ENCODE data around the gene JPT2. TPM values are rescaled to one million over a fixed set of nuclear protein-coding genes. Genes with fewer than 3 reads are reported as not detected.

JPT2 gene
- total and polyA plus RNA-seq, 11 donors = 11.0 to 76.1 (median 34.1) TPM

DNA sequence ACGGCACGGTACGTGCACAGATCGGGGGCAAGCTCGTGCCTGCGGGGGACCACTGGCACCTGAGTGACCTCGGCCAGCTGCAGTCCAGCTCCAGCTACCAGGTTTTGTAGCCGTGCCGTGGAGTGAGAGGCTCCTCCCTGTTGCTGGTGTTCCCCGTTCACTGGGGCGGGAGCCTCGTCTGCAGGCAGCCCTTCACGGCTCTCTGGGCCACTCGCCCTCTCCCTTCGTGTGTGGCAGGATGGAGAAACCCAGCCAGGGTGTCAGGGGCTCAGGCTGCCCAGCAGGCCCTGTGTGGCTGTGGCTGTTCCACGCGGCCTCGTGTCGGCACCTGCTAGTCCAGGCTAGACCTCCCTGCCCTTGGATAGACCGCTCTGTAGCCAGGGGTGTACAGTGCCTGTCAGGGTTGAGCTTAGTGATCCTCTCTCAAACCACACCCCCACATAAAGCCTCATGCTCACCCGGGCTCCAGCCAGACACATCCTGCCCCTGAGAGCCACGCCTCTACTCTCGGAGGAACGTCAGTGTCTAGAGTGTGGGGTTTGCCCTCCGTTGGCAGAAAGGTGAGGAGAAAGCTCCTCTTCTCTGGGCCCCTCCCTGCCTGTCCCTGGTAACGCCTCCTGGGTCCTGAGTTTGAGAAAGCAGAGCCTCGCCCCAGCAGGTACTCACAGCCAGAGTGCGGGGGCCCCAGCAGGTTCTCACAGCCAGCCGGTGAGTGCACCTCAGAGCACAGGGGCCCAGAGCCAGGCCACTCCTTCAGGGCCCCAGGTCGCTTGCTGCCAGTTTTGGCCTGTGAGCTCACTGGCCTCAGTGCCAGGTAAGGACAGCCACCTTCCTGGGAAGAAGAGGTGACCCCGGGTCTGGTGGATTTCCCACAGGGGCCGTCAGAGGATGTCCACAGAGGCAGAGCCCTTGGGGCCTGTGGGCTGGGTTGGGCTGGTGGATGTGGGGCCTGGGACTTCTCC lies 65.6 kb downstream of the JPT2 start:
- DNase-seq (no peak), ATAC-seq (no peak)
- no peak overlapping the region for H3K4me3 ChIP-seq
- intact Hi-C loops (cut with DNase I) = no loop called here
- WGBS, 4 donors = 90 to 92% (median 91%) methylated on average over 29 to 32 of the region's 32 CpGs
- H3K27ac ChIP-seq = no peak overlapping the region
- H3K4me1 ChIP-seq = no peaks in the 10 kb centered on the region
- H3K9me3 ChIP-seq = no peaks in the 10 kb centered on the region
- H3K27me3 ChIP-seq = no peaks in the 10 kb centered on the region
- no peak for TF ChIP-seq POLR2A (IDR thresholded peaks at IDR 0.05)
- TF ChIP-seq, protein P1, sequence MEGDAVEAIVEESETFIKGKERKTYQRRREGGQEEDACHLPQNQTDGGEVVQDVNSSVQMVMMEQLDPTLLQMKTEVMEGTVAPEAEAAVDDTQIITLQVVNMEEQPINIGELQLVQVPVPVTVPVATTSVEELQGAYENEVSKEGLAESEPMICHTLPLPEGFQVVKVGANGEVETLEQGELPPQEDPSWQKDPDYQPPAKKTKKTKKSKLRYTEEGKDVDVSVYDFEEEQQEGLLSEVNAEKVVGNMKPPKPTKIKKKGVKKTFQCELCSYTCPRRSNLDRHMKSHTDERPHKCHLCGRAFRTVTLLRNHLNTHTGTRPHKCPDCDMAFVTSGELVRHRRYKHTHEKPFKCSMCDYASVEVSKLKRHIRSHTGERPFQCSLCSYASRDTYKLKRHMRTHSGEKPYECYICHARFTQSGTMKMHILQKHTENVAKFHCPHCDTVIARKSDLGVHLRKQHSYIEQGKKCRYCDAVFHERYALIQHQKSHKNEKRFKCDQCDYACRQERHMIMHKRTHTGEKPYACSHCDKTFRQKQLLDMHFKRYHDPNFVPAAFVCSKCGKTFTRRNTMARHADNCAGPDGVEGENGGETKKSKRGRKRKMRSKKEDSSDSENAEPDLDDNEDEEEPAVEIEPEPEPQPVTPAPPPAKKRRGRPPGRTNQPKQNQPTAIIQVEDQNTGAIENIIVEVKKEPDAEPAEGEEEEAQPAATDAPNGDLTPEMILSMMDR (IDR thresholded peaks at IDR 0.05) = no peak
- peaks cover 0 to 63% (median 58%) of the 10 kb centered on the region in 9 donors for H3K36me3 ChIP-seq

GRCh38 chr16:1744338-1744840 lies 66.3 kb downstream of the JPT2 start:
- H3K27me3 ChIP-seq = no peaks in the 10 kb centered on the region
- no peak for DNase-seq
- no peak for ATAC-seq
- TF ChIP-seq POLR2A (IDR thresholded peaks at IDR 0.05) = no peak
- TF ChIP-seq, protein P1 (IDR thresholded peaks at IDR 0.05) = no peak
- peaks cover 0 to 71% (median 66%) of the 10 kb centered on the region in 9 donors for H3K36me3 ChIP-seq
- H3K4me1 ChIP-seq = no peaks in the 10 kb centered on the region
- no peaks in the 10 kb centered on the region for H3K9me3 ChIP-seq
- intact Hi-C loops (cut with DNase I) = no loop called here
- no peak overlapping the region for H3K4me3 ChIP-seq
- no peak overlapping the region for H3K27ac ChIP-seq
- 88 to 95% (median 91%) methylated on average over 23 to 24 of the region's 24 CpGs for WGBS, 4 donors

GRCh38 chr16:1745181-1745899 lies 67.3 kb downstream of the JPT2 start:
- no peak for ATAC-seq
- H3K9me3 ChIP-seq = no peaks in the 10 kb centered on the region
- peaks cover 0 to 80% (median 73%) of the 10 kb centered on the region in 9 donors for H3K36me3 ChIP-seq

More at GRCh38 chr16:1745181-1745899, 67.3 kb downstream of the JPT2 start:
- no peak overlapping the region for H3K4me3 ChIP-seq
- WGBS, 4 donors = 88 to 93% (median 90%) methylated on average over 24 to 25 of the region's 25 CpGs
- no peak overlapping the region for H3K27ac ChIP-seq
- DNase-seq = no peak
- intact Hi-C loops (cut with DNase I) = no loop called here
- no peaks in the 10 kb centered on the region for H3K4me1 ChIP-seq
- no peak for TF ChIP-seq POLR2A (IDR thresholded peaks at IDR 0.05)
- TF ChIP-seq, protein P1 (IDR thresholded peaks at IDR 0.05) = no peak
- no peaks in the 10 kb centered on the region for H3K27me3 ChIP-seq

Measured in heart left ventricle (tissue), 16 donors.